H1 (cell line): ENCODE measurements around the gene SPAG4. TPM values are rescaled to one million over a fixed set of nuclear protein-coding genes. Genes with fewer than 3 reads are reported as not detected.

Experiments used
- CTCF ChIA-PET: fragments of 300-600 bp; sonication (Branson Sonifier 250); formaldehyde crosslinking; loops from one replicate; lab custom pipeline; 2021; ENCODE audit not compliant: partially characterized antibody; lab: Charles Lee
- POLR2A ChIA-PET: fragments of 300-600 bp; sonication (Branson Sonifier 250); formaldehyde crosslinking; loops from one replicate; lab custom pipeline; 2021; ENCODE audit warnings: inconsistent platforms; ENCODE audit not compliant: partially characterized antibody; lab: Charles Lee
- DNase-seq, 2 experiments: peaks; one replicate each; pipeline versions ENCODE4 v3.0.0 to v3.0.0-alpha.2; 2010 to 2022; ENCODE audit warnings: low spot score in 2 of 2, low read depth in 1 of 2, mixed read lengths in 1 of 2
- FAIRE-seq: peaks from 2 replicates; lab custom pipeline; 2011; peaks lifted over from hg19 to GRCh38; lab: Jason Lieb, UNC
- H2AFZ ChIP-seq: 2 replicates; pipeline ENCODE4 v1.8.1; 2012; ENCODE audit warnings: low read length, inconsistent platforms
- H2AK5ac ChIP-seq: 2 replicates; pipeline ENCODE4 v1.6.1; 2013; ENCODE audit warnings: low read depth, low read length
- H2BK120ac ChIP-seq: replicated peaks from 2 replicates; pipeline ENCODE3; 2013; ENCODE audit warnings: low read depth, low read length, inconsistent platforms
- H2BK12ac ChIP-seq: 2 replicates; pipeline ENCODE4 v1.6.1; 2013; ENCODE audit warnings: low read depth, low read length
- H2BK15ac ChIP-seq: 2 replicates; pipeline ENCODE4 v1.6.1; 2013; ENCODE audit warnings: low read length
- H2BK20ac ChIP-seq: 2 replicates; pipeline ENCODE4 v1.6.1; 2013; ENCODE audit warnings: low read length
- H2BK5ac ChIP-seq: 2 replicates; pipeline ENCODE4 v1.6.1; 2013; ENCODE audit warnings: low read depth, low read length
- H3K14ac ChIP-seq: 2 replicates; pipeline ENCODE4 v1.6.1; 2013; ENCODE audit warnings: inconsistent platforms; ENCODE audit not compliant: insufficient read length
- H3K18ac ChIP-seq: 2 replicates; pipeline ENCODE4 v1.6.1; 2013; ENCODE audit warnings: low read length; ENCODE audit errors: extremely low read depth
- H3K23ac ChIP-seq: 2 replicates; pipeline ENCODE4 v1.6.1; 2013; ENCODE audit warnings: inconsistent platforms; ENCODE audit not compliant: insufficient read length
- H3K23me2 ChIP-seq: 2 replicates; pipeline ENCODE4 v1.6.1; 2013; ENCODE audit warnings: low read depth, low read length
- H3K27ac ChIP-seq: 2 replicates; pipeline ENCODE4 v1.6.1; 2011; ENCODE audit warnings: low read depth, low read length, inconsistent platforms
- H3K27me3 ChIP-seq, 4 experiments: replicated peaks in 1 of 4; 1 replicate in 1 of 4; 2 replicates in 3 of 4; pipeline versions ENCODE4 v1.6.1 to v1.8.1; 2011 to 2013; ENCODE audit warnings: low read length in 3 of 4, mild to moderate bottlenecking in 3 of 4, inconsistent platforms in 2 of 4, mixed read lengths in 2 of 4, moderate library complexity in 1 of 4; ENCODE audit not compliant: control insufficient read depth in 3 of 4, insufficient read depth in 3 of 4; ENCODE audit errors: extremely low read depth in 1 of 4
- H3K36me3 ChIP-seq, 4 experiments: 2 replicates each; pipeline versions ENCODE4 v1.6.1 to v1.8.1; 2011 to 2013; ENCODE audit warnings: mild to moderate bottlenecking in 4 of 4, low read length in 3 of 4, moderate library complexity in 2 of 4, control low read depth in 1 of 4, inconsistent platforms in 1 of 4; ENCODE audit not compliant: insufficient read depth in 4 of 4, control insufficient read depth in 2 of 4
- H3K4ac ChIP-seq: replicated peaks from 2 replicates; pipeline ENCODE3; 2013; ENCODE audit warnings: low read length, low read depth, mixed read lengths, inconsistent platforms; ENCODE audit not compliant: insufficient read length
- H3K4me1 ChIP-seq, 4 experiments: replicated peaks in 1 of 4; 1 replicate in 1 of 4; 2 replicates in 3 of 4; pipeline versions ENCODE4 v1.6.1 to v1.8.1; 2011 to 2013; ENCODE audit warnings: low read length in 3 of 4, inconsistent platforms in 2 of 4, mixed read lengths in 1 of 4; ENCODE audit not compliant: insufficient read depth in 4 of 4, control insufficient read depth in 3 of 4
- H3K4me2 ChIP-seq, 2 experiments: 2 replicates each; pipeline versions ENCODE4 v1.6.1 to v1.8.1; 2011 to 2013; ENCODE audit warnings: low read depth in 2 of 2, low read length in 2 of 2, control low read depth in 1 of 2, inconsistent platforms in 1 of 2, mild to moderate bottlenecking in 1 of 2; ENCODE audit not compliant: insufficient read depth in 1 of 2
- H3K4me3 ChIP-seq, 4 experiments: fragments of 200-600, 300-600 bp in 1 of 4; sonication (generic), shearing (Covaris generic), sonication (Bioruptor Twin) in 1 of 4; 2 replicates each; pipeline versions ENCODE4 v1.5.1 to v1.8.1; 2011 to 2016; ENCODE audit warnings: low read length in 4 of 4, low read depth in 3 of 4, control low read depth in 2 of 4, inconsistent platforms in 2 of 4, mild to moderate bottlenecking in 2 of 4, mixed read lengths in 1 of 4, moderate library complexity in 1 of 4; ENCODE audit not compliant: insufficient read depth in 2 of 4; ENCODE audit errors: extremely low read depth in 1 of 4
- H3K56ac ChIP-seq: replicated peaks from 2 replicates; pipeline ENCODE3; 2013; ENCODE audit warnings: low read depth, mild to moderate bottlenecking, mixed read lengths, low read length, inconsistent platforms; ENCODE audit not compliant: insufficient read length
- H3K79me1 ChIP-seq: 2 replicates; pipeline ENCODE4 v1.6.1; 2013; ENCODE audit warnings: low read depth, low read length, control low read depth
- H3K79me2 ChIP-seq, 2 experiments: 2 replicates each; pipeline versions ENCODE4 v1.6.1 to v1.8.1; 2012 to 2013; ENCODE audit warnings: low read length in 2 of 2, mild to moderate bottlenecking in 2 of 2, inconsistent platforms in 1 of 2; ENCODE audit not compliant: insufficient read depth in 2 of 2, control insufficient read depth in 1 of 2
- H3K9ac ChIP-seq, 4 experiments: replicated peaks in 1 of 4; 1 replicate in 1 of 4; 2 replicates in 3 of 4; pipeline versions ENCODE4 v1.6.1 to v1.8.1; 2011 to 2013; ENCODE audit warnings: low read depth in 3 of 4, low read length in 3 of 4, control low read depth in 2 of 4, mild to moderate bottlenecking in 2 of 4, moderate library complexity in 2 of 4, inconsistent platforms in 1 of 4; ENCODE audit errors: extremely low read depth in 1 of 4
- H3K9me3 ChIP-seq, 2 experiments: 2 replicates each; pipeline versions ENCODE4 v1.6.1 to v1.8.1; 2012 to 2013; ENCODE audit warnings: mild to moderate bottlenecking in 2 of 2, moderate library complexity in 2 of 2, control low read depth in 1 of 2, inconsistent platforms in 1 of 2, low read depth in 1 of 2, low read length in 1 of 2, mixed read lengths in 1 of 2; ENCODE audit not compliant: insufficient read depth in 2 of 2
- H4K20me1 ChIP-seq, 2 experiments: replicated peaks in 1 of 2; 2 replicates each; pipeline versions ENCODE3 to v1.8.1; 2011 to 2013; ENCODE audit warnings: inconsistent platforms in 2 of 2, low read length in 2 of 2, mild to moderate bottlenecking in 1 of 2; ENCODE audit not compliant: insufficient read depth in 2 of 2, control insufficient read depth in 1 of 2
- H4K5ac ChIP-seq: 2 replicates; pipeline ENCODE4 v1.6.1; 2013; ENCODE audit warnings: low read length, low read depth, mixed read lengths, inconsistent platforms; ENCODE audit not compliant: insufficient read length
- H4K8ac ChIP-seq: 2 replicates; pipeline ENCODE4 v1.8.0; 2013; ENCODE audit warnings: mild to moderate bottlenecking, moderate library complexity, low read length, inconsistent platforms; ENCODE audit not compliant: insufficient read depth; ENCODE audit errors: extremely low read depth
- H4K91ac ChIP-seq: replicated peaks from 2 replicates; pipeline ENCODE3; 2013; ENCODE audit warnings: low read length, mixed read lengths, inconsistent platforms; ENCODE audit not compliant: insufficient read length
- ATF2 ChIP-seq: IDR thresholded peaks from 2 replicates; pipeline ENCODE4 v1.6.1; 2012; ENCODE audit warnings: low read length, inconsistent platforms
- WGBS, 2 experiments: shearing (Covaris generic) in 1 of 2; methylation state at CpG; one replicate each; pipeline versions ENCODE4 v1.1.6 to v1.1.7; 2013 to 2015; ENCODE audit warnings: low lambda C conversion rate in 2 of 2, mixed read lengths in 2 of 2, inconsistent platforms in 1 of 2, low coverage in 1 of 2, missing lambda C conversion rate in 1 of 2; ENCODE audit not compliant: insufficient replicate concordance in 2 of 2, insufficient coverage in 1 of 2, insufficient read length in 1 of 2; ENCODE audit errors: extremely low coverage in 1 of 2, missing lambda C conversion rate in 1 of 2; 5-methylcytosine and 5-hydroxymethylcytosine counted together
- polyA plus RNA-seq, 7 experiments: library from polyadenylated mRNA; depleted of rRNA in 3 of 7; stranded (reverse) in 5 of 7; unstranded in 2 of 7; fragments of >200 nt in 5 of 7; fragments of 200-250 nt in 2 of 7; gene quantifications; 1 replicate in 5 of 7; 2 replicates in 1 of 7; 4 replicates in 1 of 7; pipeline versions ENCODE4 v1.2.1 to v1.2.3, GENCODE V29; 2011 to 2013; ENCODE audit warnings: missing spikeins in 2 of 7, mixed read lengths in 2 of 7
- total RNA-seq: library from RNA; stranded (reverse); fragmentation: NEBNext Ultra II Directional; extraction: Animal tissue kit (Norgen Biotek cat#: 25700); gene quantifications from 2 replicates; pipeline ENCODE4 v1.2.1, GENCODE V29; 2021

SPAG4 gene
- total and polyA plus RNA-seq, 2 of the 8 experiments (the other 6 are each of a cell fraction or from before 2014, with no cell fraction given) = 2.4 to 6.0 TPM

GRCh38 chr20:35597186-35597585 is 18.4 kb upstream of the SPAG4 start:
- Histone ChIP-seq H3K23ac (no peak overlapping the region), H3K27me3 (peaks cover 1 to 31% (median 21%) of the 10 kb centered on the region in 4 experiments), H3K14ac (no peak overlapping the region), H3K4ac (no peak overlapping the region), H3K18ac (no peak overlapping the region), H2BK20ac (no peak overlapping the region), H2AFZ (no peak overlapping the region), H2BK5ac (no peak overlapping the region)
- POLR2A ChIA-PET = interaction anchor here (1.2 kb wide), 1 partner anchor 19 kb away, joined by 3 read pairs; no protein-coding TSS in a partner anchor
- 100% methylated on average over 2 of the region's 2 CpGs; no CpG with 5 or more reads in 1 of the 2 experiments for WGBS, 2 experiments
- FAIRE-seq = no peak
- no peak for TF ChIP-seq ATF2
- TF ChIP-seq, all 59 proteins: peak for 0
- H3K36me3 ChIP-seq = no peaks in the 10 kb centered on the region
- no peak overlapping the region for H2AK5ac ChIP-seq
- peaks cover 11% of the 10 kb centered on the region; the same call in 1 of the 2 replicates for H3K23me2 ChIP-seq
- no peak overlapping the region for H3K9ac ChIP-seq
- no peak overlapping the region for H2BK120ac ChIP-seq
- no peaks in the 10 kb centered on the region for H3K79me1 ChIP-seq
- peaks cover 0 to 14% (median 7%) of the 10 kb centered on the region in 4 experiments; a peak in 4 of 7 replicates for H3K4me1 ChIP-seq
- H4K5ac ChIP-seq = no peak overlapping the region
- CTCF ChIA-PET = interaction anchor here (0.9 kb wide), 2 partner anchors 22 to 86 kb away, joined by 3 to 4 read pairs; no protein-coding TSS in a partner anchor
- no peak overlapping the region for H3K4me3 ChIP-seq
- no peaks in the 10 kb centered on the region for H3K79me2 ChIP-seq
- peaks cover 0 to 2% of the 10 kb centered on the region in 2 experiments for H4K20me1 ChIP-seq
- no peak overlapping the region for H3K27ac ChIP-seq
- no peak overlapping the region for H4K8ac ChIP-seq
- no peak overlapping the region for H2BK15ac ChIP-seq
- H4K91ac ChIP-seq = no peak overlapping the region
- H3K9me3 ChIP-seq = no peaks in the 10 kb centered on the region
- H2BK12ac ChIP-seq = peak overlapping the region; percentile 39; the same call in 1 of the 2 replicates
- H3K56ac ChIP-seq = no peak overlapping the region
- no peak for DNase-seq
- no peak overlapping the region for H3K4me2 ChIP-seq
